Lower lobe of right lung (tissue), 2 donors: Measurements from ENCODE around the gene FRY. TPM values are rescaled to one million over a fixed set of nuclear protein-coding genes. Genes with fewer than 3 reads are reported as not detected.
"Not testable (repeated sequence)": the region's sequence is repeated elsewhere in the genome, so short reads cannot be mapped to it uniquely, and the experiment has no call there.

Experiments used
- ATAC-seq, 2 donors: fragments of 200-7000 bp; cut with Tn5 transposase; one replicate each; pipeline ENCODE4 v1.9.1; 2020 to 2022; ENCODE audit warnings: mild to moderate bottlenecking in 2 of 2, moderate library complexity in 2 of 2
- DNase-seq: peaks from one replicate; pipeline ENCODE4 v3.0.0-alpha.2; 2020
- H3K27ac ChIP-seq: fragments of 200-600 bp; one replicate; pipeline ENCODE4 v1.8.0; 2022
- H3K27me3 ChIP-seq: fragments of 200-600 bp; one replicate; pipeline ENCODE4 v1.8.0; 2022; ENCODE audit warnings: low read depth
- H3K36me3 ChIP-seq: fragments of 200-600 bp; one replicate; pipeline ENCODE4 v1.8.0; 2022; ENCODE audit warnings: mild to moderate bottlenecking
- H3K4me1 ChIP-seq: fragments of 200-600 bp; one replicate; pipeline ENCODE4 v1.8.0; 2022
- H3K4me3 ChIP-seq: fragments of 200-600 bp; one replicate; pipeline ENCODE4 v1.8.0; 2022; ENCODE audit warnings: mild to moderate bottlenecking
- H3K9me3 ChIP-seq: fragments of 200-600 bp; one replicate; pipeline ENCODE4 v1.8.0; 2022
- intact Hi-C: fragments of 100-400 bp; cut with DNase I; formaldehyde crosslinking; loops from one replicate; pipeline ENCODE4 v1.11.0; 2022
- total RNA-seq: library from RNA; stranded (reverse); fragmentation: NEBNext Ultra II Directional; extraction: Animal tissue kit (Norgen Biotek cat#: 25700); gene quantifications from one replicate; pipeline ENCODE4 v1.2.1, GENCODE V29; 2021
- TF ChIP-seq, protein P1 (sequence below): fragments of 200-600 bp; IDR thresholded peaks from one replicate; pipeline ENCODE4 v1.8.0; 2022; ENCODE audit warnings: antibody characterized with exemption, mild to moderate bottlenecking
- donor health status: DM: no; HTN: yes; CAD: no; lungs with severe emphysema.

The FRY gene
- total RNA-seq, 1 donor from 2014 or later, result 93.7 TPM

DNA sequence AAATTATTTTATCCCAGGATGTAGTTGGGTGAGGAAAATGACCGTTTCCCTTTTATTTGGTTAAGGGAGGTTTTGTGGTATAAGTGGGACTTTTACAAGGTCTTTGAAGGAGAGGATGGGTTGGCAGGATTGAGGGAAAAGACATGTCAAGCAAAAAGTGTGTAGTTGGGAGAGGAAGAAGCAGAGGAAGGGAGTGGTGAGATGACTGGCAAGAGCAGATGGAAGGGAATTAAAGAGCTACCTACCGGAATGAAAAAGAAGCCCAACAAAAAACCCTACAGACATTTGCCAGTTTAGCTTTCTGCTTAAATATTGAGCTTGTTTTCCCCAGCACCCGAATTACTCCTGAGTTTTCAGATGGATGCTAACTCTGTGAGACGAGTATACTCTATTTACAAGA is 19.6 kb downstream of the FRY start:
- Histone ChIP-seq H3K4me3 (no peak overlapping the region), H3K27ac (no peak overlapping the region), H3K9me3 (no peaks in the 10 kb centered on the region), H3K36me3 (no peaks in the 10 kb centered on the region), H3K27me3 (no peaks in the 10 kb centered on the region), H3K4me1 (peaks cover 24% of the 10 kb centered on the region)
- TF ChIP-seq, protein P1, sequence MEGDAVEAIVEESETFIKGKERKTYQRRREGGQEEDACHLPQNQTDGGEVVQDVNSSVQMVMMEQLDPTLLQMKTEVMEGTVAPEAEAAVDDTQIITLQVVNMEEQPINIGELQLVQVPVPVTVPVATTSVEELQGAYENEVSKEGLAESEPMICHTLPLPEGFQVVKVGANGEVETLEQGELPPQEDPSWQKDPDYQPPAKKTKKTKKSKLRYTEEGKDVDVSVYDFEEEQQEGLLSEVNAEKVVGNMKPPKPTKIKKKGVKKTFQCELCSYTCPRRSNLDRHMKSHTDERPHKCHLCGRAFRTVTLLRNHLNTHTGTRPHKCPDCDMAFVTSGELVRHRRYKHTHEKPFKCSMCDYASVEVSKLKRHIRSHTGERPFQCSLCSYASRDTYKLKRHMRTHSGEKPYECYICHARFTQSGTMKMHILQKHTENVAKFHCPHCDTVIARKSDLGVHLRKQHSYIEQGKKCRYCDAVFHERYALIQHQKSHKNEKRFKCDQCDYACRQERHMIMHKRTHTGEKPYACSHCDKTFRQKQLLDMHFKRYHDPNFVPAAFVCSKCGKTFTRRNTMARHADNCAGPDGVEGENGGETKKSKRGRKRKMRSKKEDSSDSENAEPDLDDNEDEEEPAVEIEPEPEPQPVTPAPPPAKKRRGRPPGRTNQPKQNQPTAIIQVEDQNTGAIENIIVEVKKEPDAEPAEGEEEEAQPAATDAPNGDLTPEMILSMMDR, result no peak
- ATAC-seq (no peak), DNase-seq (no peak)
- intact Hi-C loops, result no loop called here

GRCh38 chr13:32056316-32056715 is 24.7 kb downstream of the FRY start:
- Histone ChIP-seq H3K4me3 (no peak overlapping the region), H3K27me3 (no peaks in the 10 kb centered on the region), H3K36me3 (no peaks in the 10 kb centered on the region), H3K4me1 (no peaks in the 10 kb centered on the region), H3K27ac (no peak overlapping the region), H3K9me3 (no peaks in the 10 kb centered on the region)
- ATAC-seq, result no peak
- intact Hi-C loops, result no loop called here
- no peak for DNase-seq
- TF ChIP-seq, protein P1, result no peak

- H3K4me3 ChIP-seq, H3K27ac ChIP-seq, ATAC-seq, DNase-seq, intact Hi-C loops, H3K9me3 ChIP-seq, H3K4me1 ChIP-seq, H3K36me3 ChIP-seq, H3K27me3 ChIP-seq: not testable (repeated sequence)
Measured at GRCh38 chr13:32057325-32057724, 25.8 kb downstream of the FRY start.

GRCh38 chr13:32059511-32059984 is 28.0 kb downstream of the FRY start:
- TF ChIP-seq, protein P1, result no peak
- intact Hi-C loops, result no loop called here

DNA sequence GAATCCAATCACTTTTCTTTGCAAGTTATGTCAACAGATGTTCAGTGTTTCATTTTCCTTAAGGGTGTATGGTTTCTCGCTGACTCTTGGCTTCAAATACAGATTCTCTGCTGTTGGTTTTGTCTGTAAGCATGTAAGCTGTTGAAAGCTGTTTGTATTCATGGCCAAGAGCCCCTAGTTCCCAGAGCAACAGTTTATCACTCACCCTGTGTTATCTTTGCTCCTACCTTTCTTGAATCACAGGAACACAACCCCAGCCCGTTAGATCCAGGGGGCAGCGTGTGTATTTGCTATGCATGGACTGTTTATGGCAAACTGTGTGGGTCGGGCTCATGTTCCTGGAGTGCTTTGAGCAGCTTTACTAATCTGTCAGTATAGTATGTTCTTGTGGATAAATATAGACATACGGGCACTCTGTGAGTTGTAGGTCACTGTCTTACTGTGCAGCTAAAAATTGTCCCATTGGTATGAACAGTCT is 28.9 kb downstream of the FRY start:
- Histone ChIP-seq H3K27ac (no peak overlapping the region), H3K4me1 (no peaks in the 10 kb centered on the region), H3K9me3 (no peaks in the 10 kb centered on the region), H3K27me3 (no peaks in the 10 kb centered on the region), H3K4me3 (no peak overlapping the region), H3K36me3 (no peaks in the 10 kb centered on the region)
- TF ChIP-seq, protein P1, result no peak
- intact Hi-C loops, result no loop called here
- DNase-seq (no peak), ATAC-seq (no peak)

More at GRCh38 chr13:32059511-32059984, 28.0 kb downstream of the FRY start:
- no peaks in the 10 kb centered on the region for H3K27me3 ChIP-seq
- no peaks in the 10 kb centered on the region for H3K36me3 ChIP-seq
- H3K27ac ChIP-seq, result no peak overlapping the region
- ATAC-seq (no peak), DNase-seq (no peak)
- no peak overlapping the region for H3K4me3 ChIP-seq
- no peaks in the 10 kb centered on the region for H3K9me3 ChIP-seq
- H3K4me1 ChIP-seq, result no peaks in the 10 kb centered on the region

DNA sequence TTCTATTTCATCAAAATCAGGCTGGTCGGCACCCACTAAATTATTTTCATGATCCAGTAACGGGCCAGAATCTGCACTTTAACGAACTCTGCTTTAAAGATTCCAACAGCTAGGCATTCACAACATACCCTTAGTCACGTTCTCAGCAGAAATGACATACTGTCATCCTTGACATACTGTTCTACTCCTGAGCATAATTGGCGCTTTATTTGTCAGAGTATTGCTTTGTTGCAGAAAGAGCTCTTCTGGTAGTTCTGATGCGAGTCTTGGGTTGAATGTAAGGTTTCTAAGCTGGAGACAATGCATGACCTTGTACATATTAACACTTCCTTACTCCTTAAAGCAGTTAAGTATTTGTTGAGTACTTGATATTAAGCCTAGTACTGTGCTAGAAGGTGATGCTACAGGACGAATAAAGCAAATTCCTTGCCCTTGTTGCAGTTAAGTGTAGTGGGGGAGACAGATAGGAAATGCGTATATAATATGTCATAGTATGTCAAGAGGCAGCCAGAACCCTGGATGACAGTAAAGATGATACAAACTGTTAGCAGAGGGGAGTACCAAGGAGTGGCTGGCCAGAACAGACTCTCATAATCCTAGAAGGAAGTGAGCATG is 32.2 kb downstream of the FRY start:
- intact Hi-C loops, result no loop called here
- H3K27ac ChIP-seq, result no peak overlapping the region
- ATAC-seq (no peak), DNase-seq (no peak)
- no peaks in the 10 kb centered on the region for H3K27me3 ChIP-seq
- no peaks in the 10 kb centered on the region for H3K9me3 ChIP-seq
- no peak overlapping the region for H3K4me3 ChIP-seq
- no peaks in the 10 kb centered on the region for H3K4me1 ChIP-seq
- TF ChIP-seq, protein P1, result no peak
- H3K36me3 ChIP-seq, result no peaks in the 10 kb centered on the region
